Astrocyte (in vitro differentiated cells and primary cell): ENCODE measurements around the gene RNF212B.

Source experiments
- EZH2 ChIP-seq: IDR thresholded peaks from 2 replicates; pipeline ENCODE4 v1.6.1; 2012; ENCODE audit warnings: mild to moderate bottlenecking, low read length, inconsistent platforms; ENCODE audit not compliant: insufficient read depth
- TF ChIP-seq, protein P1 (sequence below): IDR thresholded peaks from 2 replicates; pipeline ENCODE4 v1.5.1; 2011; ENCODE audit warnings: low read depth, mild to moderate bottlenecking, inconsistent platforms, low read length, moderate library complexity; ENCODE audit not compliant: insufficient read depth

- TF ChIP-seq EZH2 = no peak
- TF ChIP-seq, protein P1, sequence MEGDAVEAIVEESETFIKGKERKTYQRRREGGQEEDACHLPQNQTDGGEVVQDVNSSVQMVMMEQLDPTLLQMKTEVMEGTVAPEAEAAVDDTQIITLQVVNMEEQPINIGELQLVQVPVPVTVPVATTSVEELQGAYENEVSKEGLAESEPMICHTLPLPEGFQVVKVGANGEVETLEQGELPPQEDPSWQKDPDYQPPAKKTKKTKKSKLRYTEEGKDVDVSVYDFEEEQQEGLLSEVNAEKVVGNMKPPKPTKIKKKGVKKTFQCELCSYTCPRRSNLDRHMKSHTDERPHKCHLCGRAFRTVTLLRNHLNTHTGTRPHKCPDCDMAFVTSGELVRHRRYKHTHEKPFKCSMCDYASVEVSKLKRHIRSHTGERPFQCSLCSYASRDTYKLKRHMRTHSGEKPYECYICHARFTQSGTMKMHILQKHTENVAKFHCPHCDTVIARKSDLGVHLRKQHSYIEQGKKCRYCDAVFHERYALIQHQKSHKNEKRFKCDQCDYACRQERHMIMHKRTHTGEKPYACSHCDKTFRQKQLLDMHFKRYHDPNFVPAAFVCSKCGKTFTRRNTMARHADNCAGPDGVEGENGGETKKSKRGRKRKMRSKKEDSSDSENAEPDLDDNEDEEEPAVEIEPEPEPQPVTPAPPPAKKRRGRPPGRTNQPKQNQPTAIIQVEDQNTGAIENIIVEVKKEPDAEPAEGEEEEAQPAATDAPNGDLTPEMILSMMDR = no peak
Measured at GRCh38 chr14:23208324-23208723, 29.4 kb upstream of the RNF212B start.
